ENCODE results near the gene COX7C.
"Not testable (repeated sequence)": the region's sequence is repeated elsewhere in the genome, so short reads cannot be mapped to it uniquely, and the experiment has no call there.

COX7C gene

GRCh38 chr5:86631165-86631564, 13.4 kb downstream of the COX7C start:
- TF ChIP-seq CTCF (IDR thresholded peaks at IDR 0.05; ENCODE audit: extremely low read depth, insufficient read depth, missing control alignments) = no peak
- no peak for DNase-seq (ENCODE audit: low spot score)
- in situ Hi-C loops (cut with MboI; ENCODE audit: low pct_unique_long_range_greater_than_20kb, low sequenced_read_pairs, unreplicated experiment) = no loop called here

GRCh38 chr5:86640998-86641397, 23.3 kb downstream of the COX7C start:
- in situ Hi-C loops (cut with MboI; ENCODE audit: low pct_unique_long_range_greater_than_20kb, low sequenced_read_pairs, unreplicated experiment) = no loop called here
- no peak for DNase-seq (ENCODE audit: low spot score)
- no peak for TF ChIP-seq CTCF (IDR thresholded peaks at IDR 0.05; ENCODE audit: extremely low read depth, insufficient read depth, missing control alignments)

GRCh38 chr5:86644843-86645242, 27.1 kb downstream of the COX7C start:
- no peak for TF ChIP-seq CTCF (IDR thresholded peaks at IDR 0.05; ENCODE audit: extremely low read depth, insufficient read depth, missing control alignments)
- no peak for DNase-seq (ENCODE audit: low spot score)
- in situ Hi-C loops (cut with MboI; ENCODE audit: low pct_unique_long_range_greater_than_20kb, low sequenced_read_pairs, unreplicated experiment) = no loop called here

- DNase-seq (ENCODE audit: low spot score) = no peak
- in situ Hi-C loops (cut with MboI; ENCODE audit: low pct_unique_long_range_greater_than_20kb, low sequenced_read_pairs, unreplicated experiment) = no loop called here
- no peak for TF ChIP-seq CTCF (IDR thresholded peaks at IDR 0.05; ENCODE audit: extremely low read depth, insufficient read depth, missing control alignments)
These were observed 28.1 kb downstream of the COX7C start for GRCh38 chr5:86645885-86646284.

- no peak for TF ChIP-seq CTCF (IDR thresholded peaks at IDR 0.05; ENCODE audit: extremely low read depth, insufficient read depth, missing control alignments)
- no peak for DNase-seq (ENCODE audit: low spot score)
- in situ Hi-C loops (cut with MboI; ENCODE audit: low pct_unique_long_range_greater_than_20kb, low sequenced_read_pairs, unreplicated experiment) = no loop called here
These were observed 28.9 kb downstream of the COX7C start for GRCh38 chr5:86646671-86647070.

- in situ Hi-C loops (cut with MboI; ENCODE audit: low pct_unique_long_range_greater_than_20kb, low sequenced_read_pairs, unreplicated experiment) = no loop called here
- no peak for TF ChIP-seq CTCF (IDR thresholded peaks at IDR 0.05; ENCODE audit: extremely low read depth, insufficient read depth, missing control alignments)
- no peak for DNase-seq (ENCODE audit: low spot score)
These were observed 32.2 kb downstream of the COX7C start for GRCh38 chr5:86649832-86650505.

GRCh38 chr5:86660771-86661170, 43.0 kb downstream of the COX7C start:
- in situ Hi-C loops (cut with MboI; ENCODE audit: low pct_unique_long_range_greater_than_20kb, low sequenced_read_pairs, unreplicated experiment); DNase-seq (ENCODE audit: low spot score): not testable (repeated sequence)
